ENCODE results near the gene SLC25A30. TPM values are rescaled to one million over a fixed set of nuclear protein-coding genes. Genes with fewer than 3 reads are reported as not detected.

Gene SLC25A30
- total RNA-seq, 4 donors from 2014 or later: 9.9 to 20.3 (median 16.1) TPM

DNA sequence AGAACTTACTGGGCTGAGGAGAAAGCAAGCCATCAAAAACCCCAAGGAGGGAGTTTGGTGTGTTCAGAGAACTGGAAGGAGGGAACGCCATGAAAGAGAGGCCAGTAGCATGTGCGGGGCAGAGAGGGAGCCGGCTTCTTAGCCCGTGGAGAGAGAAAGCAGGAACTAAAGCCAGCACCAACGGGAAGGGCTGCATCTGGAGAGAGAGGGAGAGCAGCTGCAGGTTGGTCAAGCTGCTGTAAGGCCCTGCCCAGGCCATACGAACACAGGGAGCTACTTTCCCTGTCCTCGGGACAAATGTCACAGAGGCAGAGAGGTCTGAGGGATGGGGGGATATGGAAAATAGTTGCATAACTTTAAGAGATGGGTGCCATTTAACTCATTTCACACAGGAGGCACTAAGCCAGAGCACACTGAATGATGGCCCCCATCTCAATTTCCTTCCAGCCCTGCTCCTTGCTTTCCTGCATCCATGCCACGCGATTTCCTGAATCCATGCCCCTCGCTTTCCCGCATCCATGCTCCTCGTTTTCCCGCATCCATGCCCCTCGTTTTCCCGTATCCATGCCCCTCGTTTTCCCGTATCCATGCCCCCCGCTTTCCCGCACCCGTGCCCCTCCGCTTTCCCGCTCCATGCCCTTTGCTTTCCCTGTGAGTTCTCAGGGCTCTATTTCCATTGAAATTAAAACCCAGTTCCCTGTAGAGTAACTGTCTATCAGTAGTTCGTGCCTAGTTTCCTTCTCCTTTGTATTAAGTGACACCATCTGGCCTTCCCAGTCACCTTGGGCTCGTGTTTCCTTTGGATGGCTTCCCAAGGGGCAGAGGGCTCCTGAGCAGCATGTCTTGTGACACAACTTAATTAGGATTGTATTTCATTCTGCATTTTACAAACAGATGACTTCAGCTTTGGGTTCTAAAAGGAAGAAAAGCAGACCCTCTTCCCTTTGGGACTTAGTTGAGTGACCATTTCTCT, 45.7 kb downstream of the SLC25A30 start:
- Histone ChIP-seq H3K36me3 (peaks cover 2% of the 10 kb centered on the region), H3K9me3 (no peaks in the 10 kb centered on the region), H3K27me3 (no peaks in the 10 kb centered on the region), H3K27ac (no peak overlapping the region), H3K4me1 (peaks cover 23% of the 10 kb centered on the region), H3K4me3 (no peak overlapping the region)
- 81% methylated on average over 24 of the region's 24 CpGs for WGBS
- no peak for DNase-seq (ENCODE audit: low spot score in 2 of 2)
- TF ChIP-seq, protein P1, sequence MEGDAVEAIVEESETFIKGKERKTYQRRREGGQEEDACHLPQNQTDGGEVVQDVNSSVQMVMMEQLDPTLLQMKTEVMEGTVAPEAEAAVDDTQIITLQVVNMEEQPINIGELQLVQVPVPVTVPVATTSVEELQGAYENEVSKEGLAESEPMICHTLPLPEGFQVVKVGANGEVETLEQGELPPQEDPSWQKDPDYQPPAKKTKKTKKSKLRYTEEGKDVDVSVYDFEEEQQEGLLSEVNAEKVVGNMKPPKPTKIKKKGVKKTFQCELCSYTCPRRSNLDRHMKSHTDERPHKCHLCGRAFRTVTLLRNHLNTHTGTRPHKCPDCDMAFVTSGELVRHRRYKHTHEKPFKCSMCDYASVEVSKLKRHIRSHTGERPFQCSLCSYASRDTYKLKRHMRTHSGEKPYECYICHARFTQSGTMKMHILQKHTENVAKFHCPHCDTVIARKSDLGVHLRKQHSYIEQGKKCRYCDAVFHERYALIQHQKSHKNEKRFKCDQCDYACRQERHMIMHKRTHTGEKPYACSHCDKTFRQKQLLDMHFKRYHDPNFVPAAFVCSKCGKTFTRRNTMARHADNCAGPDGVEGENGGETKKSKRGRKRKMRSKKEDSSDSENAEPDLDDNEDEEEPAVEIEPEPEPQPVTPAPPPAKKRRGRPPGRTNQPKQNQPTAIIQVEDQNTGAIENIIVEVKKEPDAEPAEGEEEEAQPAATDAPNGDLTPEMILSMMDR (IDR thresholded peaks at IDR 0.05): no peak
- TF ChIP-seq POLR2A (IDR thresholded peaks at IDR 0.05): no peak
- TF ChIP-seq EP300 (IDR thresholded peaks at IDR 0.05): no peak
- no peak for TF ChIP-seq POLR2AphosphoS5 (IDR thresholded peaks at IDR 0.05)

DNA sequence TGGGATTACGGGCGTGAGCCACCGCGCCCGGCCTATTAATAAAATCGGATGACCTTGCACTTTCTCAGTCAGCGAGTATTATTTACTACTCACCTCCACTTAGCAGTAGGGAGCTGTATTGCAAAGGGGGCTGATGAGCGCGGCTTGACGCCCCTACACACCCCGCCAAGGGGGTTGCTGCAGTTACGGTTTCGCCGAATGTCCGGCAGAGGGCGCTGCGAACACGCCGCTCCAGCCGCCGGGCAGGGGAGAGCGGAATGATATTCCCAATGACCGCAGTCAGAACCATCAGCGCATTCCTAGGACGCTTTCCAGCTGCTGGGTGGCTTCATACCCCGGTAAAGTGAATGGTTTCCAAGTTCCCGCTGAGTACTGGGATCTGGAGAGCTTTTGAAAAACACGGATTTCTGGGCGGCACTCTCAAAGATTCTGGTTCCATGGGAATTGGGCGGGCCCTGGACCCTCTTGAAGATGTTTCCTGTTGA, 47.2 kb downstream of the SLC25A30 start:
- peaks cover 2% of the 10 kb centered on the region for H3K36me3 ChIP-seq
- peaks cover 27% of the 10 kb centered on the region for H3K4me1 ChIP-seq
- H3K4me3 ChIP-seq: peak overlapping the region; percentile 19
- peak in 1 of 2 donors; percentile 78 for DNase-seq (ENCODE audit: low spot score in 2 of 2)
- no peaks in the 10 kb centered on the region for H3K27me3 ChIP-seq
- no peaks in the 10 kb centered on the region for H3K9me3 ChIP-seq
- WGBS: 43% methylated on average over 23 of the region's 30 CpGs
- H3K27ac ChIP-seq: no peak overlapping the region
- no peak for TF ChIP-seq EP300 (IDR thresholded peaks at IDR 0.05)
- TF ChIP-seq, protein P1 (IDR thresholded peaks at IDR 0.05): peak; percentile 63 to 74

DNA sequence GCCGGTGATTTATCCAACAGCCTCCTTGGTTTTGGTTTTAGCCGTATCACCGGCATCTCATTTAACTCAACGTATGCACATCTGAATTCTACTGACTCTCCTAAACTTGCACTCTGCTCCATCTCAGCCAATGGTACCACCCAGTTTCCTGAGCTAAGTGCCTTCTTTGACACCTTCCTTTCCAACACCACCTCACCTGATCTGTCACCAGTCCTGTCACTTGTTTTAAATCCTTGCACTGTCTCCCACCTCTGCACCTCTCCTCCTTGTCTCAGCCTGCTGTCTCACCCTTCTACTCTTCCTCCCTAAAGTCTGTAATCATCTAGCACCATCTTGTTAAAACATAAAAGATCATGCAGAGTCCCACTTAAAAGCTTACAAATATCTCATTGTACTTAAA, 49.1 kb downstream of the SLC25A30 start:
- Histone ChIP-seq H3K27ac (no peak overlapping the region), H3K36me3 (peaks cover 6% of the 10 kb centered on the region), H3K4me3 (no peak overlapping the region), H3K4me1 (peaks cover 27% of the 10 kb centered on the region), H3K9me3 (no peaks in the 10 kb centered on the region), H3K27me3 (no peaks in the 10 kb centered on the region)
- DNase-seq (ENCODE audit: low spot score in 2 of 2): no peak
- WGBS: 84% methylated on average over 4 of the region's 4 CpGs
- TF ChIP-seq, protein P1 (IDR thresholded peaks at IDR 0.05): no peak
- TF ChIP-seq EP300 (IDR thresholded peaks at IDR 0.05): no peak

DNA sequence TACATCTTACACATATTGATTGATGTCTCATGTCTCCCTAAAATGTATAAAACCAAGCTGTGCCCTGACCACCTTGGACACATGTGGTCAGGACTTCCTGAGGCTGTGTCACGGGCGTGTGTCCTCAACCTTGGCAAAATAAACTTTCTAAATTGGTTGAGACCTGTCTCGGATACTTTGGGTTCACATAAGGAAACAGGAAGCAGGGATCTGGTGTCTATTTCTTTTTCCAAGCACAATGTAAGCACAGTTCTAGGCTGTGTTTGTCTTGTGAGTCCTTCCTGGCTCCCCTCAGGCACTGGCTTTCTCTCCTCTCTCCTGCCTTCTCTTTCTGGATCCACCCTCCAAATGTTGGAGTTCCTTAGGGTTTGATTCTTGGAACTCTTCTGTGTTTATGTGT, 49.6 kb downstream of the SLC25A30 start:
- TF ChIP-seq POLR2A (IDR thresholded peaks at IDR 0.05) (no peak), EP300 (IDR thresholded peaks at IDR 0.05) (no peak), POLR2AphosphoS5 (IDR thresholded peaks at IDR 0.05) (no peak)
- TF ChIP-seq, protein P1 (IDR thresholded peaks at IDR 0.05): no peak
- no peak for DNase-seq (ENCODE audit: low spot score in 2 of 2)
- Histone ChIP-seq H3K36me3 (peaks cover 6% of the 10 kb centered on the region), H3K27me3 (no peaks in the 10 kb centered on the region), H3K4me3 (no peak overlapping the region), H3K27ac (peak overlapping the region; percentile 55), H3K4me1 (peaks cover 27% of the 10 kb centered on the region), H3K9me3 (no peaks in the 10 kb centered on the region)
- WGBS: 40% methylated on average over 3 of the region's 3 CpGs

DNA sequence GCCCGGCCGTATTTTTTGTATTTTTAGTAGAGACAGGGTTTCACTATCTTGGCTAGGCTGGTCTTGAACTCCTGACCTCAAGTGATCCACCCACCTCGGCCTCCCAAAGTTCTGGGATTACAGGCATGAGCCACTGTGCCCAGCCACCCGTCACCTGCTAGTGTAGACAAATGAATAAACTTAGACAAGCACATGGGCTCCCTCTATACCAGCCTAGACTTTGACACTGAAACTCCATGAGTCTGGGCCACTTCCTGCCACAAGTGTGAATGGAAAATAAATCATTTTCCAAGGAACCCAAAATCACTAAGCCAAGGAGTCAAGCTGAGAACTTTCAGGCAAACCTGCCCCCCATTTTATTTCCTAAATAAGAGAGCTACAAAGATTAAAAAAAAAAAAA, 50.2 kb downstream of the SLC25A30 start:
- WGBS: 86% methylated on average over 4 of the region's 4 CpGs
- Histone ChIP-seq H3K27ac (peak overlapping the region; percentile 55), H3K4me3 (no peak overlapping the region), H3K27me3 (no peaks in the 10 kb centered on the region), H3K36me3 (peaks cover 6% of the 10 kb centered on the region), H3K9me3 (no peaks in the 10 kb centered on the region), H3K4me1 (peaks cover 27% of the 10 kb centered on the region)
- no peak for DNase-seq (ENCODE audit: low spot score in 2 of 2)
- TF ChIP-seq POLR2AphosphoS5 (IDR thresholded peaks at IDR 0.05): no peak
- no peak for TF ChIP-seq EP300 (IDR thresholded peaks at IDR 0.05)
- TF ChIP-seq, protein P1 (IDR thresholded peaks at IDR 0.05): no peak
- TF ChIP-seq POLR2A (IDR thresholded peaks at IDR 0.05): no peak
